ENCODE results near the gene IMPDH1.

IMPDH1 gene

DNA sequence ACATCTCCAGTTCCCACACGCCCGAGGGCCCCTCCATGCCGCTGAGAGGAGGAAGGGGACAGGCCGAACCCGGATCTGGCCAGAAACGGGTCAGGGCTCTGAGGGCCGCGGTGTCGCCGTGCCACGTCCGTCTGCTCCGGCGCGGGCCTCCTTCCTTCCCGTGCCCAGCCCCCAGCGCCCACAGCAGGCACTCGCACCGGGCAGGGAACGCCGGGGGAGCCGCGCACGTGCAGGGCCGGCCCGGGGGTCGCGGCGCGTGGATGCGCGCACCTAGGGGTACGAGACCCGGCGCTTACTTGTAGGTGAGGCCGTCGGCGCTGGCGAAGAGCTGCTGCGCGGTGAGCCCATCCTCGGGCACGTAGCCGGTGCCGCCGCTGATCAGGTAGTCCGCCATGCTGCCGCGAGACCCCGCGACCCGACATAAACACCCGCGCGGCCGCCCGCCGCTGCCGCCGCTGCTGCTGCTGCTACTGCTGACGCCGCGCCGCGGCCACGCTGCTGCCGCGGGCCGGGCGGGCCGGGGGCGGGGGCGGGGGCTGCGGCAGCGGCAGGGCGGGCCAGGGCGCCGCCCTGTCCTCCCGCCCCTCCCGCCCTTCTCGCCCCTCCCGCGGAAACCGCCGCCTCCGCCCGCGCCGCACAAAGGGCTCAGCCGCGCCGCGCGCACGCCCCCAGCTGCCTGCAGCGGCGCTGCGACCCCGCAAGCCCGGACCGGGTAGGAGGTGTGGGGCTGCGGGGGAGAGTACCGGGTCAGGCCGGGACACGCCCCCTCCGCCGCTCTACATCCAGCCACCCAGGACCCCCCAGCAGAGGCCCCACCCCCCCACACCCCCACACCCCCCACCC is 4.1 kb downstream of the IMPDH1 start:
- DNase-seq (ENCODE audit: low read depth): no peak

DNA sequence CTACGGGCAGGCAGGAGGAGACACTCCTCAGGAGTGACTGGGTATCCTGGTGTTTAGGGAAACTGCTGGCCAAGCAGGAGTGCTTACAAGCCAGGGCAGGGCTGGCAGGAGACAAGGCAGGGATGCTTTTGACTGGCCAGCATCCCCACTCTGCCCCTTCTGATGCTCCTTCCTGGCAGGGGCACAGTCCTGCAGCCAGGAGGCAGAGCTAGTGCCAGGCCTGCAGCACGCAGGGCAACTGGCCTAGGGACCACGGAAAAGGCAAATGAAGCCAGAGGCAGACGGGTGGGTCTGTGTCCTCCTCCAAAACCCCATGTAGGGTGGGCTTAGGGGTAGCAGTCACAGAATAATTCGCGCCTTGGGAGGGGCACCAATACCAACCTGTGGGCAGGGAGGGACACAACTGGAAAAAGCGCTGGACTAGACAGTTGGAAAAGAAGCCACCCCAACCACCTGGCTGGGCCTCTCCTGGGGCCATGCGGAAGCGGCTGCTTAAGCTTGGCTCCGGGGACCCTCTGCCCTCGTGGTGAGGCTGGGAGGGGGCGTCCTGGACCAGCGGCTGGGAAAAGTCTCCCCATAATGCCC is 4.8 kb downstream of the IMPDH1 start:
- DNase-seq (ENCODE audit: low read depth): no peak

DNA sequence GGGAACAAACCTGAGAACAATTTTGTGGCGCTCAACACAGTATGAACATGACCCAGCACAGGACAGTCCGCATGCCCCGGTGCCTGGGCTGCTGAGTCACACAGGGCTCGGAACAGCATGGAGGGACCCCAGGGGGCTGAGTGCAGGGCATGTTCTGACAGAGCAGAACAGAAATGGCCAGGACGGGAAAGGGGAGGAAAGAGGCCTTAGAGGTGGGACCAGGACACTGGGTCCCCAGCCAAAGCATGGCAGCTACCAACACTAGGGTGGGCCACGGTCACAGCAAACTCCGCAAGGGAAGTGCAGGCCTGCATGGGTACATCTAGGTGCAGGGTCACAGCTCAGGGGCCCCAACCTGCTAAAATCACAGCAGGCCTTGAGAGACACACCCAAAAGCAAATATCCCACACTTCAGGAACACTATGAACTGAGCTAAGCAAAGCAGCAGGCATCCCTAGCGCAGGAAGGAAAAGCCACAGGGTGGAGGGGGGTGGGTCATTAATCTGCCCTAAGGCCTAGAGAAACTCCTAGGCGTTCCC is 5.6 kb downstream of the IMPDH1 start:
- DNase-seq (ENCODE audit: low read depth): no peak

- no peak for DNase-seq (ENCODE audit: low read depth)
These were observed 6.1 kb downstream of the IMPDH1 start for GRCh38 chr7:128403676-128404075.

DNA sequence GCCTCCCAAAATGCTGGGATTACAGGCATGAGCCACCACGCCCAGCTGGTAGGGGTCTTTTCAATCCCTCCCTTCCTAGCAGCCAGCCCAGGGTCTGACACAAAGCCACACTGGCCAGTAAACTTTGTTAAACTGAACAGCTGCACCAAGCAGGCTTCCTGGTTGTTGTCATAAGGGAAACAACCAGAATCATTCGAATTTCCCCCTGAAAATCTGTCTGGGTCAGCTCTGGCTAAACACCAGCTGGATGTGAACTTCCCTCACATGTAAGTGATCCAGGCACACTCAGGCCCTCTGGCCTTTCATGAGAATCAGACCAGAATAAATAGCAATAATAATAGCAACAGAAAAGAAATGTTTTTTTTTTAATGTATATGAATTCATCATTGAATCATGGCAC is 7.4 kb downstream of the IMPDH1 start:
- DNase-seq (ENCODE audit: low read depth): no peak

- DNase-seq (ENCODE audit: low read depth): no peak
These were observed 9.2 kb downstream of the IMPDH1 start for GRCh38 chr7:128400566-128400965.

DNA sequence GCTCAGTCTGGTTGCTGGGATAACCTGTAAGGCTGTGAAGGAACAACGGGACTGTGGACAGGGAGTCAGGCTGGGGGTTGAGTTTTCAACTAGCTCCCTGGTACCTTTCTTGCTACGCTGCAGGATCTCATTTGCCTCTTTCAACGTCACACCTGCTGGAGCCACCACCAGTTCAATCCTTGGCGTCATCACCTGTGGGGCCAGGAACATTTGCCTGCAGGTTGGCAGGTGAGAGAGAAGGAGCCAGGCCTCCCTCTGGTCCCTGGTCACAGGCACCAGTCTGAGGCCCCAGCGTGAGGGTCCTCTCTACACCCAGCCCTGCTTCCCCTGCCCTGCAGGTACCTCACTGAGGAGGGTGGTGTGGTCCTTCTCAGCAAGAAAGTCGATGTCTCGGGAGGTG is 9.8 kb downstream of the IMPDH1 start:
- no peak for DNase-seq (ENCODE audit: low read depth)

DNA sequence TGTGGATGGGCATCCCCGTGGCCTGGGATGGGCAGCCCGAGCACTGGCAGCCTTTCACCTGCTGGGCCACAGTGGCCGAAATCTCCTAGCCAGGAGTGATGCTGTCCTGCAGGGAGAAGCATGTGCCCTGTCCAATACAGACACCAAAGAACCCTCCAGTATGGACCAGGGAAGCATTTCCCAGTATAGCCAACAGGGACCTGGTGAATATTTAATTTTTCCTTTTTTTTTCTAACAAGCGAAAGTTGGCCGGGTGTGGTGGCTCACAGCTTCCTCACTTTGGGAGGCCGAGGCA is 11.0 kb downstream of the IMPDH1 start:
- DNase-seq (ENCODE audit: low read depth): no peak

- no peak for DNase-seq (ENCODE audit: low read depth)
These were observed 11.6 kb downstream of the IMPDH1 start for GRCh38 chr7:128398016-128398840.

- DNase-seq (ENCODE audit: low read depth): no peak
These were observed 13.4 kb downstream of the IMPDH1 start for GRCh38 chr7:128396357-128396756.

DNA sequence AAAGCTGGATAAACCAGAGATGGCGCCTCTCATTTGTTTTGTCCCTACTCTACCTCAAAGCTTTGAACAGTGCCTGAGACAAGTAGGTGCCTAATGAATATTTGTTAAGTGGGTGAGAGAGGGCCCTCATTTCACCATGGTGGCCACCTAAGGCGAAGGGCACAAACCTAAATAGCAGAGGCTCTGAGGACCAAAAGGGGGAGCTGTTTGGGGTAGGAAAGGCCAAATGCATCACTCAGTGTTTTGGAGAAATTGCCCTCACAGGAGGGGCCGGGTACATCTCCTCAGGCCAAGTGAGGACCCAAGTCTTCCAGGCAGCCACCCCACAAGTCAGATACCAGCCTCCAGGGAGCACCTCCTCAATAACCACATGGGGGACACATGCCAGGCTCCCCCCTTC is 14.0 kb downstream of the IMPDH1 start:
- no peak for DNase-seq (ENCODE audit: low read depth)

DNA sequence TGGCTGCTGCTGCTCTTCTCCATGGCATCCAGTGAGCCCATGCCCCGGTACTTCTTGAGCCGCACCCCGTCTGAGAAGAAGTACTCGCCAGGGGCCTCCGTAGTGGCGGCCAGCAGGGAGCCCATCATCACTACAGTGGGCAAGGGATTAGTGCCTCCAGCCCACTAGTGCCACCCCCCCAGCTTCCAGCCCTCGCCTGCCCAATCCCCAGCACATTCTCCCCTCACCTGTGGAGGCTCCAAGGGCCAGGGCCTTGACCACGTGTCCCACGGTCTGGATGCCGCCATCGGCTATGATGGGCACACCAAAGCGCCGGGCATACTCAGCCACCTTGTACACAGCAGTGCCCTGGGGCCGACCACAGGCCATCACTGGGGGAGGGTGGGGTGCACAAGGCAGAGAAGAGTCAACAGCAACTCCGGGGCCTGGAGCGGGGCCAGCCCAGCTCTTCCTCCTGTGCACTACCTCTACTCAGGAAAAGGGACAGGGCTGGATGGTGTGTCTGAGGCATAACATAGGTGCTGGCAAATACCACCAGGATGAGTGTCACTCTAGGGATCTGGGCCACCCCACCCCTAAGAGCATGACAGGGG is 14.8 kb downstream of the IMPDH1 start:
- no peak for DNase-seq (ENCODE audit: low read depth)

- DNase-seq (ENCODE audit: low read depth): no peak
These were observed 16.1 kb downstream of the IMPDH1 start for GRCh38 chr7:128393526-128394330.

- no peak for DNase-seq (ENCODE audit: low read depth)
These were observed 17.1 kb downstream of the IMPDH1 start for GRCh38 chr7:128392446-128393327.

GRCh38 chr7:128391805-128392204 is 18.0 kb downstream of the IMPDH1 start:
- no peak for DNase-seq (ENCODE audit: low read depth)

- DNase-seq (ENCODE audit: low read depth): no peak
These were observed 18.8 kb downstream of the IMPDH1 start for GRCh38 chr7:128390871-128391565.

GRCh38 chr7:128389618-128390329 is 20.0 kb downstream of the IMPDH1 start:
- no peak for DNase-seq (ENCODE audit: low read depth)

DNA sequence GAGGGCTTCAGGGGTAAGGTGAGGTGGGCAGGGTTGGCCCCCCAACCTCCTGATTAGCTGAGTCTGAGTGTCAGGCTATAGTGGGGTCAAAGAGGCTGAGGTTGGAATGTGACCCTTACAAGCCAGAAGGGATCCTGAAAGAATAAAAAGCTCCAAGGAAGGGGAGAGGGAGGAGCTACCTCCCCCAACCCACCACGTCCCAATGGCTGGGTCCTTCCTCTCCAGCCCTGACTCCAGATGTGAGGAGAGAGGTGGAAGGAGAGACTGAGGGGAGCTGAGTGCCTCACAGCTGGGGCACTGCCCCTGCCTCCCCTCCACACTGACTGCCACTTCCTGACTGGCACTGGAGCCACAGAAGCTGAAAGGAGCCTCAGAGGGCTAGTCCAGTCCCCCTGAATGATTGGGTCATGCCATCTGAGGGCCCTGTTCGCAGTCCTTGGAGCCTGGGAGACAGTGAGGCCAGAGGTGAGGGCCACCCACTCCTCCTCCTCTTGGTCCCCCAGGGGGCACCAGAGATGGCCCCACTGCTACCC is 20.6 kb downstream of the IMPDH1 start:
- no peak for DNase-seq (ENCODE audit: low read depth)

- no peak for DNase-seq (ENCODE audit: low read depth)
These were observed 21.7 kb downstream of the IMPDH1 start for GRCh38 chr7:128388145-128388485.

All from amniotic epithelial cell (primary cell).